Stimulated activated CD4-positive, alpha-beta T cell treated with anti-CD3 and anti-CD28 coated beads, Interleukin-12 subunit alpha, Interleukin-12 subunit beta, amount 100 ng/mL, for 4 hours (primary cell): ENCODE measurements around the gene NALF2.
A peak's percentile ranks its signal among the peaks of the same experiment; 100 is the strongest.

ENCODE experiments used
- DNase-seq: peaks from one replicate; pipeline ENCODE4 v3.0.0-alpha.2; 2020

NALF2 gene

DNA sequence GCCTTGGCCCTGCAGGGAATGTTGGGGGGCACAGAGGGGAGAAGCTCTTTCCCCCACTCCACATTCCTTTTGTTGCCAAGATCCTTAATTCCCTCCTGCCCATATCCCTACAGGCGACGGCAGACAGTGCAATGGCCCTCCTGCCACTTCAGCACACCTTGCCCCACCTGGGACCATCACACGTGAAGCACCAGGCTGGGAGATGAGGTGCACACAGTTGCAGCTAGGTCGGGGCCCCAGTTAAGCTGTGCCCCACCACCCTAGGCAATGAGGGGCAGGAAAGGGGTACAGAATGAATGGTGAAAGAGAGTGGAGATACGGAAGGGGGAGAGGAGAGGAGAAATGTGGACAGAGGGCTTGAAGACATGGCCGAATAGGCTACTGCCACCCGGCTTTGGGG lies 26.2 kb downstream of the NALF2 start:
- DNase-seq = no peak

DNA sequence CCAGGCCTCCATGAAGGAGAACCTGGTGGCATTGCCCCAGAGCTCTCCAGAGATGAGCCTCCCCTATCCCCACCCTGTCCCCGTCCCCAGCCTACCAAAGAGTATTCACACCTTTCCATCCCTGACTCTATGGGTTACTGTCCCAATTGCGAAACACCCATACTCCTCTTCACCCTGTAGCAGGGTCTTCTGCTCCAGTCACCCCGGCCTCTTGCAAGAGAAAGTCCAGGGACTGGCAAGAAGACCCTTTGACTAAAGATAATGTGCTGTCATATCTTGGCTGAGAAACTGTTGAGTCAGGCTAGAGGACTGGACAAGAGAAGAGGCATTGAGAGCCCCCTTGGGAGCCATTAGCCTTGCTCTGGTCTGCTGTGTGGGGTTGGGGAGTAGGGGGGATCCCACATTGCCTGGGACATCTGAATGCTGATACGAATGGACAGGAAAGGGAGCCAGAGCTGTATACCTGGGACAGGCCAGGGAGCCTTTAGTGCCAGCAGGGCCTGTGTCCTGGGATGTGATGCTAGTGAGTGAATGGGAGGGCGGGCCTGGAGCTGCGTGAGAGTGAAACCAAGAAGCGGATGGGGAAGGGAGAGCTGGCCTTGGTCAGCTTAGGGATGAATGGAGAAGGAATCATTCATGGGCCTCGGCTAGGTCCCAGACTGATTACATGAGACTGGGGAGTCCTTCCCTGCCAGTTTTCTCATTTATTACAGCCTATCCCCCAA lies 27.1 kb downstream of the NALF2 start:
- no peak for DNase-seq

DNA sequence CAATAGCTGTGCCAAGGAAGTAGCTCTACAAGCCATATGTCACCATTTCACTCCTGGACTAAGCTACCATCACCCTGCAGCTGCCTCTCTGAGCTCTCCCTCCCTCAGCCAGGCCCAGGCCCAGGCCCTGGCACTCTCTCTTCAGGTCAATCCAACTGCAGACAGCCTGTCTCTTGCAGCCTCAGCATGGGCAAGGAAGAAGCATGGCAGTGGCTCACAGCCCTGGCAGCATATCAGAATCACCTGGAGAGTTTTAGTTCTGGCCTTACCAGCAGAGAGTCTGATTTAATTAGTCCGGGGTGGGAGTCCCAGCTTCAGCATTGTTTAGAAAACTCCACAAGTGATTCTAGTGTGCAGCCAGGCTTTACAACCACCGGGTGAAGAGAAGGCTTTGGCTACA lies 31.5 kb downstream of the NALF2 start:
- DNase-seq = no peak

DNA sequence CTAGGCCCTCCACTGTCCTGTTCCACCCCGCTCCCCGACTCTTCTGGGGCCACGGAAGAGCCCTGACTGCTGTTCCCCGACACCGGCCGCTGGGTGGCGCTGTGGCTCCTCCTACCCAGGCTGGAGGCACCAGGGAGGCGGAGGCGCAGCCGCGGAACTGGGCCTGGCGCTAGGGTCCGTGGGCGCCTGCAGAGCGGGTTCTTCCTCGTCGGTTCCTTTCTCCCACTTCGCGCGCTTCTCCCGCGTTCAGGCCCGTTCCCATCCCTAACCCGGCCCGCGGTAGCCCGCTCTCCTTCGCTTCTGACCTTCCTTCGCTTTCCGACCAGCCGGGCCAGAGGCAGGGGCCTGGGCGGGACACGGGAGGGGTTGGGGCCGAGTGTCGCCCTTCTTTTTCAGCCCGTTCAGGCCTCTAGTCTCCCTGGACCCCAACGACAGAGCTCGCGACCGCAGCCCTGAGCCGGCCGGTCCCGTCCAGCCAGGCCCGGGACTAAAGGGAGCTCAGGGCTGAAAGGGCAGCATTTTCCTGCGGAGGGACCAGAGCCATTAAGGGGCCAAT lies 34.3 kb downstream of the NALF2 start:
- peak; percentile 72 for DNase-seq

DNA sequence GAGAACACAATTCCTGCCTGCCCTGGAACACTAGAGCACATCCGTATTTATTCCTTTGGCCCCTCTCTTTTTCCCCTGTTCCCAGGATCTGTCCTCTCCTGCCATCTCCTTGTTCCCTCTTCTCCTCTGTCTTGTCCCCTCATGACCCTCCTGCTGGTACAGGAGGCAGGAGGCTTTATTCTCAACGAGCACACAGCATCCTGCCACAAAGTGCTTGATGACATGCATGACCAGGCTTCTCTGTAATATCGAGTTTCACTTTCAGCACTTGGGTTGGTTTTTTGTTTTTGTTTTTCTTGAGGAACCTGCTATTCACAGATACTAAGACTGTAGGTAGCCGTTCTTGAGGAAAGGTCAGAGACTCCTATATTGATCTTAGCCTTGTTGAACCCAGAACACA lies 35.3 kb downstream of the NALF2 start:
- DNase-seq = no peak

DNA sequence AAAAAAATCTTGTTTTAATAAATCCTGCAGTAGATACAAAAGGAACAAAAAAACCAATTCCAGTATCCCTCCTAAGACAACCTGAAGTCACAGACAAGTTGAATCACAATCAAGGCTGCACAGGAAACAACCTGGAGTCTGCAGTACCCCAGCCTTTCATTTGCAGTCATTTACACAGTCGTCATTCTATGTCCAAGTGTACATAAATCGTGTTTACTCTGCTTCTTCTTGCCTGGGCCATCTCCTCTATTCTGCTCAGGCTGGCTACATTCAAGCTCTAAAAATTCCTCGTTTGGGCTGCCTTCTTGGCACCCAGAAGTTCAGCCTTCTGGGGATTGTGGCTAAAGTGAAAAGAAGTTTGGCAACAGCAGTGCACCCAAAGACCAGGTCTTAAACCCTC lies 37.8 kb downstream of the NALF2 start:
- no peak for DNase-seq

DNA sequence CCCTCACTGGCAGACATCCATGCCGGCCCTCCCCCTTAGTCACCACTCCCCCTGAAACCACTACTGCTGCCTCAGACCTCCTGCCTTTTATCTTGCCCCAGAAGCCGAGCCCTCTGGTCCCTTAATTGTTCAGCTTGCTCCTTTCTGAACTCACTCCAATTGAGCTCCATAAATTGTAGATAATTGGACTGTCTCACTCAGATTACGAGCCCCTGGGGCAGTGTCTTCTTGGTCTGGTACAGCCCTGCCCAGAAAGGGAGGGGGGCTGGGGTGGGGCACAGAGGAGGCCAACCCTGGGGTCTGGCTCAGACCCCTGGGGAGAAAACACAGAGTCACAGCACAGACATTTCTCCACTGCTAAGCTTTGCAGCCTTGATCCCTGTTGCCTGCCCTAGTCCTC lies 39.4 kb downstream of the NALF2 start:
- no peak for DNase-seq

DNA sequence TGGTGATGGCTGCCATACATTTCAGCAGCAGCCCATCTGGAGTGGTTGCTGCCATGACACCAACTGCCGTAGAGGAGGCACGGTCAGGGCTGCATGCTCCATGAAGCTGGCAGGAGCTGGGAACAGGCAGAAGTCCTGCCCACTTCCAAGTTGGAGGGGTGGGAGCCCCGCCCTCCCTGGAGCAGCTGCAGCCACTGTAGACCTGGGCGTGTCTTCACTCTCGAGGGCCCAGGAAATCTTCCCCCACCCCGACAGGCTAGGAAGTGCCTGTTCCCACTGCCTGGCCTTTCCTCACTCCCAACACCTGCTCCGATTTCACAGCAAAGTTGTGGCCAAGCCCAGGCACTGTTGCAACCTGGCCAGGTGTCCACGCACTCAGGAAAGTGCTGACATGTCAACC lies 42.3 kb downstream of the NALF2 start:
- DNase-seq = no peak

DNA sequence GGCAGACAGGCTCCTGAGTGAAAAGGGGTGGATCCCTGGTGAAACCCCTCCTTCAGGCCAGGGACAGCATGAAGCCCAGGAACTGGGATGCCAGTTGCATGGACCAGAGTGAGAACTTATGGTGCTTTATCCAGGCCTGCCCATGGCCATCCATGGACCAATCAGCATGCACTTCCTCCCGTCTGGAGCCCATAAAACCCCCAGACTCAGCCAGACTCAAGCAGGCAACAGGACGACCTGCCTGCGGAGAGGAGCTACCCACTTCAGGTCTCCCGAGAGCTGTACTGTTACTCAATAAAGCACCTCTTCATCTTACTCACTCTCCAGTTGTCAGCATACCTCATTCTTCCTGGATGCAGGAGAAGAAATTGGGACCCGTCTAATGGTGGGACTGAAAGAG lies 42.9 kb downstream of the NALF2 start:
- DNase-seq = no peak

DNA sequence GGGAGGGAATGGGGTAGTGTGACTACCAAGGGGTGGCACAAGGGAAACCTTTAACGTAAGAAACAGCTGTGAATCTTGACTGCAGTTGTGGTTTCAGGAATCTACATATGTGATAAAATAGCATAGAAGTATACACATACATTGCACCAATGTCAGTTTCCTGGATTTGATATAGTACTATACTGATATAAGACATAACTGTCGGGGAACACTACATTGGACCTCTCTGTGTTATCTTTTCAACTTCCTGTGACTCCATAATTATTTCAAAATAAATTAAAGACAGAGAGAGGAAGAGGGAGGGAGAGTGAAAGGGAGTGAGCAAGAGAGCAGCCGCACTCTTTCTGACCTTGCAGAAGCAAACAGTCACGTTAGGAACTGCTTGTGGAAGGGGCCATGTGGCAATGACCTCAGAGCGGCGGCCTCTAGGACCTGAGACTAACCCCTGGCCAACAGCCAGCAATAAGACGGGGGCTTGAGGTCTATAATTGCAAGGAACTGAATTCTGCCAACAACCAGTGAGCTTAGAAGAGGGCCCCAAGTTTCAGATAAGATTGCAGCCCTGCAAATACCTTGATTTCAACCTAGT lies 47.4 kb downstream of the NALF2 start:
- no peak for DNase-seq

DNA sequence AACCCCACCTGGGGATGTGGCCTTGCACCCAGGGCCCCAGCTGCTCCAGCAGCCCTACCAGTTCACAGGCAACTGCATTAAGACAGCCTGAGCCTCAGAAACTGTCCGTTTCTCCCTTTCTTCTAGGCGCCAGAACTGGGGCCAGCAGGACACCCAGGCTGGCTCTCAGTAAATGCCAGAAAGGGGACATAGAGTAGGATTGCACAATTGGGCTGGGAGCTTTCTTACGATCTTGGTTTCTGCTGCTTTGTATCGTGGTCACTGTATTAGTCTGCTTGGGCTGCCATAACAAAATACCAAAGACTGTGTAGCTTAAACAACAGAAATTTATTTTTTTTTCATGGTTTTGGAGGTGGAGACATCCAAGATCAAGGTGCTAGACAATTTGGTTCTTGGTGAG lies 48.4 kb downstream of the NALF2 start:
- no peak for DNase-seq
